ENCODE measurements around the gene SPART. TPM values are rescaled to one million over a fixed set of nuclear protein-coding genes. Genes with fewer than 3 reads are reported as not detected.

SPART gene
- polyA plus RNA-seq, 1 donor from 2014 or later = 17.9 TPM

DNA sequence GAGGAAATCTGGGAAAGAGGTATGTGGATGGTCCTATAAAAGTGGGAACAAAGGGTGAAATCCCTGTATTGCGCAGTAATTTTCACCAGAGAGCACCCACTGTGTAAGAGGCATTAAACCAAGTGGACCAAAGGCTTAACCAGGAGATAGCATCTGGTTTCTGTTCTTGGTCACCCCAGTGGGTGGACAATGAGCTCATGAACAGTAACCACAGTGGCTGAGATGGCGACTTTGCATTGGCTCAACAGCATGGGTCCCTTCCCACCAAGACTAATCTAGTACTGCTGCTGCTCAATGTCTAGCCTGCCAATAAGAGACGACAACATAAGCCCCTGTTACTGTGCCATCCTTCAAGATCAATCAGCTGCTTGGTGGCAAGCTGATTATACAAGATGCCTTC lies 85.2 kb downstream of the SPART start:
- Mint-ChIP-seq H3K27ac (no peak overlapping the region), H3K9me3 (no peaks in the 10 kb centered on the region), H3K36me3 (no peaks in the 10 kb centered on the region), H3K4me1 (no peaks in the 10 kb centered on the region), H3K4me3 (no peak overlapping the region), H3K27me3 (no peaks in the 10 kb centered on the region)

DNA sequence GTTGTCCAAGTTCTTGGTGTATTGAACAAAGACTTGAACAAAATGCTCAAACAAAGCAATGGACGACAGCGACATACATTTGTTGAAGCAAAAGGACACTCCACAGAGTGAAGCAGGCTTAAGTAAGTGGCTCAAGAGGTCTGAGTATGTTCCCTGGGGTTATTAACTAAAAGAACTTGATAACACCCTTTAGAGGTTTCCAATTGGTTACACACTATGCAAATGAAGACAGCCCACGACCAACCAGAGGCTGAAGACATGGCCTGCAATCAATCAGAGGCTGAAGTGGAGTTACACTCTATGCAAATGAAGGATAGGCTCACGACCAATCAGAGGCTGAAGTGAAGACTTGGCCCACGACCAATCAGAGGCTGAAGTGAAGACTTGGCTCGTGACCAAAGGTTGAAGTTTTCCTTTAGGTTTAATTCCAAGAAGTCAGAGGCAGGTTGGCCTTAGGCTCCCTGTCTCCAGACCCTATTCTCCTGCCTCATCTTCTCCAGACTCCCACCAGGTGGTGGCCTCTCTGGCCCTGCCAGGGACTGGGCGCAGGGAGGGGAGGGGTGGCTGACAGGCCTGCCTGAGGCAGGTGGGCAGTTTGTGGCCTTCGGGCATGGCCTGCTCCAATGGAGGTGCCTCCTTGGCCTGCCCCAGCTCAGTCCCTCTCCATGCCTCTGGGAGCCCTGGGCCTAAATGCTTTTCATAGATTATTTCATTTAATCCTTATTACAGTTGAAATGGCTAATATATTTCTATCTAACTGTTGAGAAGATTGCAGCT lies 86.6 kb downstream of the SPART start:
- no peaks in the 10 kb centered on the region for H3K36me3 Mint-ChIP-seq
- H3K27ac Mint-ChIP-seq = no peak overlapping the region
- no peaks in the 10 kb centered on the region for H3K27me3 Mint-ChIP-seq
- no peaks in the 10 kb centered on the region for H3K9me3 Mint-ChIP-seq
- no peaks in the 10 kb centered on the region for H3K4me1 Mint-ChIP-seq
- H3K4me3 Mint-ChIP-seq = no peak overlapping the region

DNA sequence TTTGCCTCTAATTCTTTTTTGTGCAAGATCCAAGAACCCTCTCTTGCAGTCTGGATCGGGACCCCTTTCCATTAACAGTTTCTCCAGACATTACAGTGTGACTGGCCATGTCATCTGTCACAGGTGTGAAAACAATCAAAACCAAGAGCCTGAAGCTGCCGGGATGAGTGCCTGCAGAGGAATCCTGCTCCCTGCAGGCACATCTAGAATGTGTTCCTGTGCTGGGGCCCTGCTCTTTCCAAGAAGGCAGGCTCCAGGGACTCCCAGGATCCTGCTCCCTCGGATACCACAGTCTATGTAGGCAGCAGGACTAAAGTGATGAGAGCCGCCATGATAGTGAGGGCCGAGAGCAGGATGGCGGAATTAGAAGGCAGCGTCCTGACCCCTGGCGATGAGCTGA lies 87.4 kb downstream of the SPART start:
- H3K4me3 Mint-ChIP-seq = no peak overlapping the region
- H3K36me3 Mint-ChIP-seq = no peaks in the 10 kb centered on the region
- no peaks in the 10 kb centered on the region for H3K4me1 Mint-ChIP-seq
- no peak overlapping the region for H3K27ac Mint-ChIP-seq
- H3K9me3 Mint-ChIP-seq = no peaks in the 10 kb centered on the region
- H3K27me3 Mint-ChIP-seq = no peaks in the 10 kb centered on the region

Other genes starting within 250 kb of the SPART start
- gene DCLK1, start 215.0 kb downstream of the SPART start, polyA plus RNA-seq = not detected
- not detected for gene SOHLH2, start 131.8 kb downstream of the SPART start, polyA plus RNA-seq
- gene CCDC169, start 48.6 kb downstream of the SPART start, polyA plus RNA-seq = not detected
- not detected for gene CCNA1, start 86.1 kb upstream of the SPART start, polyA plus RNA-seq

Data from IgD-negative memory B cell (primary cell).